Activated CD8-positive, alpha-beta memory T cell treated with anti-CD3 and anti-CD28 coated beads, Interleukin-2, amount 50 U/mL, for 24 hours (primary cell): ENCODE results near the gene HINT3.
"Not testable (repeated sequence)": the region's sequence is repeated elsewhere in the genome, so short reads cannot be mapped to it uniquely, and the experiment has no call there.

Experiments
- DNase-seq: peaks from one replicate; pipeline ENCODE4 v3.0.0-alpha.2; 2020; ENCODE audit errors: extremely low read depth

HINT3 gene

DNA sequence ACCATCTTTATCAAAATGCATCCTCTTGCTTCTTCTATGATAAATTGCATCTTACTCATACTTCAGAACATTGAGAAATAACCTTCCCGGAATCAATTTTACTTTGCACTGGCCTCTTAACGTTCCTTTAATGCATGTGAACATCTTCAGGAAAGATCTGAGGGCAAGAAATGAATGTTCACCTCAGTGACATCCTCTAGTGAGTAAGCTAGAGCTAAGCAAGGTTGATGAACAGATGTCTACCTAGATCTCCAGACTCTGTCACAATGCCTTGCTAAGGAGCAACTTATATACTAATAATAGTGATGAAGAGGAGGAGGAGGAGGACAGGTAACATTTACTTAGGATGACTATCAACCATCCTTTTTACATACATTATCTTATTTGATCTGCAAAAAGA, 16.8 kb upstream of the HINT3 start:
- DNase-seq, result no peak

DNA sequence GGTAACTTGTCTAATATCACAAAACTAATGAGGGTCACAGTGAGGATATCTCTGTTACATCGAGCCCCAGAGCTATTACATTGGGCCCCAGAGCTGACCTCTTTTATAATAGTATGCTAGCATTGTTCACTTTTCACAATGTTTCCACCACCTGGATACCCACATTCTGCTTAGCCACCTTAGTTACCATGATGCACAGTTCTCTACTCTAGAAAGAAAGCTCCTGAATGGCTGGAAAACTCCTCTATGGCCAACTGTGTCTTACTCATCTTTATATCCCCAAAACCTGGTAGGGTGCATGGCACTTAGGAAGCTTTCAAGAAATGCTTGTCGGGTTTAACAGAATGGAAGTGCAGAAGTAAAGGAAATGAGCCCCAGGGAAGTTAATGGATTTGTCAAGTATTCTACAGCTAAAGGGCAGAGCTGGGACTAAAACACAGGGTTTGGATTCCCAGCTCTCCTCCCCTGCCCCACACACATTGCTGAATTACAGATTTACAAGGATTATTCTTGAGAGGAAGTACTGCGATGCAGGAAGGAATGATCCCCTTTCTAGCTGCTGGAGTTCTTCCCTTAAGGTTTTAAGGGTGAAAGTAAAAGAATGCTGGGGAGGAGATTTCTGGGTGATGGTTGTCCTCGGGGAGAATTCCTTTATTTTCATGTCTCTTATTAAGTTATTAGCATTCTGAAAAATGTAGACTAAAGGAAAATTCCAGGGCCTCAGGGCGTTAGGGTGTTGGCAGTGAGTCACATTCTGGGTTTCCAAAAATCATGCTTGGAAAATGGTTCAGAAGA, 16.1 kb upstream of the HINT3 start:
- no peak for DNase-seq

GRCh38 chr6:125942672-125943527, 13.7 kb upstream of the HINT3 start:
- DNase-seq, result no peak

DNA sequence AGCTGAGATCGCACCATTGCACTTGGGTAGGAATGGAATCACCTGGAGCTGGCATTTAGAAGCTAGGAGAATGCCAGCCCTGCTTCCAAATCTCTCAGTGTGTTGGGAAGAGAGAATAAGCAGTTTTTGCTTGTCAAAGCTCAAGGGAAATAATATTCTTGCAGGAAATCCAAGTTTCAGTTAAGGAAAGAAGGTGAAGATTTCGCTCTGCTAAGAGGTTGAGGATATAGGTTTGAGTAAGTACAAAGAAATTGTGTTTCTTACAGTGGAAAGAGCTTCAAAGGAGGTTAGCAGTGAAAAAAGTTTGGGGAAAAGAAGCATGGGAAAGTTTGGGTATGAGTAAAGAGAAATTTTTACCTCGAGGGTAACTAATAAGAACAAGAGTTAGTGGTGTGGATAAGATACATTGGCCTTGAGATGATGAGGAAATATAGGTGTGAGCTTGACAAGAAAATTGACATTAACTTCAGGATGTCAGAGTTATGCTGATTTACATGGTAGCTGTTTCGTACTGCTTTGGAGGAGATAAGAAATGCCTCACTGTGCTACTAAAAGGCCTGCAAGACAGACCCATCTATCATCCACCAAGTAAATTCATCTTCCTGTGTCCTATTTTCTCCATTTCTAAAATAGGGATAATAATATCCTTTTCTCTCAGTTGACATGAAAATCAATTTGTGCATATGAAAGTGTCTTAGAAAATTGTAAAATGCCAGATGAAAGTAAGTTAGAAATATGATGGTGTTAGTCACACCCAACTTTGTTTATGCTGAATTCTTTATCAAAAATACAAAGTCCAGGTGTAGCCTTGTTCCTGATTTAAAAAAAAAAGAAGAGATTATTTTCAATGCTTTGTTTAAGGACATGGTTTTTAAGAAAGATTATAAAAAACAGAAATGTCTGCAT, 12.8 kb upstream of the HINT3 start:
- DNase-seq, result no peak

- DNase-seq, result no peak
These were observed 12.1 kb upstream of the HINT3 start for GRCh38 chr6:125944434-125944816.

DNA sequence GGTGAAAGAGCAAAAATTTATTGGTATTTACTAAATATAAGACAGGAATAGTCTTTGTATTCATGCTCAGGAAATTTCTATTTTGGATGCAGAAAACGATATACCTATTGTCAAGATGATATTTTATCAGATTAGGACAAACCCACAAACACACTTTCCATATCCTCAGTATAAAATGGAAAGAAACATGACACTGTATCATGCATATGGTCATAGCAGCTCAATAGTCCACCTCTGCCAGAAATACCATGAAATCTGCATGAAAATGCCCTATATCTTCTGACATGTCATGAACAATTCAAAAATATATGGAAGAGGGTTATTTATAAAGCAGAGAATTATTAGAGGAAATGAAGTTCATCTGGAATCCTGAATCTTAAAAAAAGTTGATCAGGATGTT, 11.7 kb upstream of the HINT3 start:
- DNase-seq, result no peak

DNA sequence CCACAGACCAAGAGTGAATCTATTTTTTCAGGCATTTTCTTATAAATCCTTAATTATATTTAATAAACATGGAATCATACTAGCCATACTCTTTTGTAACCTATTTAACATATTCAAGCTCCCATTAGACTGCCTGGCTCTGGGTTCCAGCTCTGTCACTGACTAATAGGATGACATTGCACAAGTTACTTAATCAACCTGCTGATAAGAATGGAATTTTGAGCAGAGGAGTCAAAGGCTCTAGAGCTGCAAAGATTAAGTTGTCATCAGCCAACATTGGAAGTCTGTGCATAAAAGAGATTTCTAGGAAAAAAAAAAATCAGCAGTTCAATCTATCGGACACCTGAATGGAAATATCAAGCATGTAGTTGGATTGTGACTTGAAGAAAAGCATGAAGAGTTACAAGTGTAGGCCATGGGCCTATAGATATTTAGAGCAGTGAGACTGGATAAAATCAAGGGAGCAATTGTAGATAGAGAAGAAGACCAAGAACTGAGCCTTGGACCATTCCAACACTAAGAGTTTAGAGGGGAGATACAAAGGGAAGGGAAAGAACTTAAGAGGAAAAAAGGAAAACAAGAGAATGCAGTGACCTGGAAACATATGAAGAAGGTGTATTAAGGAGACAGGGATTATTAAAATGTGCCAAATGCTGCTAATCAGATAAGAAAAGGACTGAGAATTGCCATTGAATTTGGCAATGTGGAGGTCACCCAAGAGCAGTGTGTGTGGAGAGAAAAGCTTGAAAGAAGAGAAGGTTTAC, 11.0 kb upstream of the HINT3 start:
- DNase-seq, result no peak

GRCh38 chr6:125947615-125948014, 9.0 kb upstream of the HINT3 start:
- no peak for DNase-seq

GRCh38 chr6:125948455-125948854, 8.1 kb upstream of the HINT3 start:
- DNase-seq, result no peak

DNA sequence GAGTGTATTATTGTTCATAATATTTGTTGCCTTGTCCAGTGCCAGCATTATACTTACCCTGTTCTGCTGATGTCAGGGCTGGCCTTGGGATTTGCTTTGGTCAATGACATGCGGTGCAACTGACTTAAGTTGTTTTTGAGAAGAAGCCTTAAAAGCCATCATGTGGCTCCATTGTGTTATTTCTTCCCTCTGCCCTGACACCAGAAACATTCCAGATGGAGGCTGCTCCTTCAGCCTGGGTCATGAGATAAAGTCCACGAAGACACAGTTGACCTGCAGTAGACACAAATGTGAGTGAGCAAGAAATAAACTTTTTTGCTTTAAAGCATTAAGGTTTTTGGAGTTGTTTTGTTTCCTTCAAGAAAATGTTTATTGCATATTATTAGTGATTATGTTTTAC, 7.5 kb upstream of the HINT3 start:
- DNase-seq, result no peak

- DNase-seq, result no peak
These were observed 6.3 kb upstream of the HINT3 start for GRCh38 chr6:125950293-125950692.

DNA sequence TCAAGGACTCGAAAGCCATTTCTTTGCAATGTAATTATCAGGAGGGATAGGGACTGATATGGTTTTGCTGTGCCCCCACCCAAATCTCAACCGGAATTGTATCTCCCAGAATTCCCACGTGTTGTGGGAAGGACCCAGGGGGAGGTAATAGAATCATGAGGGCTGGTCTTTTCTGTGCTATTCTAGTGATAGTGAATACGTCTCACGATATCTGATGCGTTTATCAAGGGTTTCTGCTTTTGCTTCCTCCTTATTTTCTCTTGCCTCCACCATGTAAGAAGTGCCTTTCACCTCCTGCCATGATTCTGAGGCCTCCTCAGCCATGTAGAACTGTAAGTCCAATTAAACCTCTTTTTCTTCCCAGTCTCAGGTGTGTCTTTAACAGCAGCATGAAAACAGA, 5.9 kb upstream of the HINT3 start:
- not testable (repeated sequence) for DNase-seq

GRCh38 chr6:125951323-125951722, 5.2 kb upstream of the HINT3 start:
- no peak for DNase-seq

GRCh38 chr6:125952764-125953501, 3.6 kb upstream of the HINT3 start:
- DNase-seq, result no peak

DNA sequence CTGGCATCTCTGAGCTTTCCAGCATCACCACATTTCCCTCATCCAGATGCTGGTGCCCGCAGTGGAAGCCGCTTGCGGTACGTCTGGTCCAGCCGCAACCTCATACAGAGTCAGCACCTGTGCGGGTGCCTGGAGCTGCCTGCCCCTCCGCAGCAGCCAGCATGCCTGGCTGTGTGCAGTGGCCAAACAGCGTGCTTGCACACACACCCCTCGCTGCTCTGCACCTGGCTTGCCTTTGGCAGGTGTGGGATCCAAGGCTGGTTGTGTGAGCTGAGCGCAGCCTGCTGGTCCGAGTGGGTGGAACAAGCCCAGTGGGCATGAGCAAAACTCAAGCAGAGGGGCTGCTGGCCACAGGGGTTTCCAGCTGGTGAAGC, 3.1 kb upstream of the HINT3 start:
- DNase-seq, result no peak

- no peak for DNase-seq
These were observed 1.7 kb upstream of the HINT3 start for GRCh38 chr6:125954735-125955339.

DNA sequence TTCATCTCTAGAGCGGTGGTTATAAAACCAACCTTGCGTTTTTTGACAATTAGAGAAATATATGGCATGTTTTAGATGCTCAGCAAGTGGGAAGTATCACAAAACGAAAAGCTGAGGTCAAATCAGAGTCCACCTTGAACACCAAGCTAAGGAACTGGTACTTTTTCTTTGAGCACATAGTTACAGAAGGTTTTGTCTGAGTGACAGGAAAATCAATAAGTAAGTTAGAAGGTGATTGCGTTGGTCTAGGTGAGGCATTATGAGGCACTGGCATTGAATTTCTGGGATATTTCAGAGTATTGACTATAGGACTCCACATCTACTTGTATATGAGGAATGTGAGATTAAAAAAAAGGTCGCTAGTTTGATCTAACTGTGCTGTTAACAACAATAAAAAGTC, 597 bp upstream of the HINT3 start:
- DNase-seq, result no peak

DNA sequence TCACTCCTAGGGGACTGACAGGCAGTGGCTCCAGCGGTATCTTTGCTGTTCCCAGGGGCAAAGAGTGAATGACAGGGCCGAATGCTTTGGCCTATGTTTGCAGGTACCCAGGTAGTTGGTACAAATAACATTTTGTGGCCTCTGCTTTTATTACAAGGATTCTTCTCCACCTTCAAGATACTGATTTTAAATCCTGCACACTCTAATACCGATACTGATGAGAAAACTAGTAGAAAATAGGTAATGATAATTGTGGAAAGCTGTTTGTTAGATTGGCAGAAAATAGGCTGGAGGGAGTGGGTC, 772 bp downstream of the HINT3 start:
- DNase-seq, result no peak

- DNase-seq, result no peak
These were observed 1.3 kb downstream of the HINT3 start for GRCh38 chr6:125957845-125958244.

- DNase-seq, result no peak
These were observed 2.5 kb downstream of the HINT3 start for GRCh38 chr6:125959041-125959440.

GRCh38 chr6:125961117-125961516, 4.5 kb downstream of the HINT3 start:
- no peak for DNase-seq
